SK-N-MC (cell line): Measurements from ENCODE around the gene PLXNB2.

Experiments
- DNase-seq: peaks from one replicate; pipeline ENCODE4 v3.0.0-alpha.2; 2011; ENCODE audit warnings: low read depth, low spot score
- H3K27ac ChIP-seq: fragments of 200-600 bp; sonication (generic); 2 replicates; pipeline ENCODE4 v1.5.1; 2016; ENCODE audit warnings: mixed run types
- H3K36me3 ChIP-seq: fragments of 200-600 bp; sonication (generic); 2 replicates; pipeline ENCODE4 v1.6.1; 2017; ENCODE audit warnings: antibody characterized with exemption, low read length, mixed read lengths; ENCODE audit not compliant: insufficient read depth
- H3K4me3 ChIP-seq: fragments of 200-600 bp; sonication (generic); 2 replicates; pipeline ENCODE4 v1.5.1; 2016
- H3K9ac ChIP-seq: fragments of 200-600 bp; sonication (generic); 2 replicates; pipeline ENCODE4 v1.8.0; 2017; ENCODE audit warnings: mixed run types, mixed read lengths; ENCODE audit not compliant: insufficient read length
- H3K9me3 ChIP-seq: fragments of 200-600 bp; sonication (generic); 2 replicates; pipeline ENCODE4 v1.6.1; 2017; ENCODE audit warnings: low read depth, mild to moderate bottlenecking, antibody characterized with exemption, low read length, moderate library complexity, mixed read lengths
- EZH2 ChIP-seq: fragments of 200-600 bp; sonication (generic); IDR thresholded peaks from one replicate; pipeline ENCODE4 v1.6.1; 2017; ENCODE audit warnings: antibody characterized with exemption
- FOXP2 ChIP-seq: optimal IDR thresholded peaks from 2 replicates; pipeline ENCODE3; 2011; ENCODE audit warnings: mild to moderate bottlenecking, moderate library complexity; ENCODE audit not compliant: insufficient read depth; ENCODE audit errors: extremely low read length, control extremely low read depth
- POLR2AphosphoS5 ChIP-seq: IDR thresholded peaks from 2 replicates; pipeline ENCODE4 v1.6.1; 2012; ENCODE audit warnings: mild to moderate bottlenecking, low read depth, low read length, borderline replicate concordance

The PLXNB2 gene

GRCh38 chr22:50320671-50321325, 13.4 kb upstream of the PLXNB2 start:
- Histone ChIP-seq H3K27ac (no peak overlapping the region), H3K36me3 (no peaks in the 10 kb centered on the region), H3K4me3 (no peak overlapping the region), H3K9me3 (no peaks in the 10 kb centered on the region), H3K9ac (no peak overlapping the region)
- DNase-seq: no peak
- TF ChIP-seq EZH2: no peak
- no peak for TF ChIP-seq FOXP2
- no peak for TF ChIP-seq POLR2AphosphoS5

- no peak overlapping the region for H3K4me3 ChIP-seq
- no peaks in the 10 kb centered on the region for H3K36me3 ChIP-seq
- no peaks in the 10 kb centered on the region for H3K9me3 ChIP-seq
- TF ChIP-seq EZH2 (no peak), FOXP2 (no peak), POLR2AphosphoS5 (no peak)
- H3K9ac ChIP-seq: no peak overlapping the region
- H3K27ac ChIP-seq: no peak overlapping the region
- DNase-seq: no peak
Observed at GRCh38 chr22:50320116-50320515, 12.7 kb upstream of the PLXNB2 start.

- H3K9me3 ChIP-seq: no peaks in the 10 kb centered on the region
- no peak for DNase-seq
- TF ChIP-seq POLR2AphosphoS5 (no peak), EZH2 (no peak), FOXP2 (no peak)
- no peak overlapping the region for H3K9ac ChIP-seq
- no peaks in the 10 kb centered on the region for H3K36me3 ChIP-seq
- no peak overlapping the region for H3K4me3 ChIP-seq
- H3K27ac ChIP-seq: no peak overlapping the region
Observed at GRCh38 chr22:50319503-50319951, 12.1 kb upstream of the PLXNB2 start.

- Histone ChIP-seq H3K36me3 (no peaks in the 10 kb centered on the region), H3K4me3 (no peak overlapping the region), H3K9ac (no peak overlapping the region), H3K9me3 (no peaks in the 10 kb centered on the region), H3K27ac (no peak overlapping the region)
- no peak for DNase-seq
- TF ChIP-seq POLR2AphosphoS5 (no peak), EZH2 (no peak), FOXP2 (no peak)
Observed at GRCh38 chr22:50318698-50319411, 11.4 kb upstream of the PLXNB2 start.

- H3K9me3 ChIP-seq: no peaks in the 10 kb centered on the region
- no peak for DNase-seq
- H3K4me3 ChIP-seq: no peak overlapping the region
- H3K9ac ChIP-seq: no peak overlapping the region
- TF ChIP-seq EZH2: no peak
- TF ChIP-seq FOXP2: no peak
- TF ChIP-seq POLR2AphosphoS5: no peak
- H3K27ac ChIP-seq: no peak overlapping the region
- H3K36me3 ChIP-seq: no peaks in the 10 kb centered on the region
Observed at GRCh38 chr22:50318356-50318697, 10.9 kb upstream of the PLXNB2 start.

- Histone ChIP-seq H3K36me3 (no peaks in the 10 kb centered on the region), H3K9ac (no peak overlapping the region), H3K4me3 (no peak overlapping the region), H3K27ac (no peak overlapping the region), H3K9me3 (no peaks in the 10 kb centered on the region)
- no peak for DNase-seq
- TF ChIP-seq POLR2AphosphoS5 (no peak), EZH2 (no peak), FOXP2 (no peak)
Observed at GRCh38 chr22:50317674-50318073, 10.2 kb upstream of the PLXNB2 start.

- Histone ChIP-seq H3K27ac (no peak overlapping the region), H3K9me3 (no peaks in the 10 kb centered on the region), H3K36me3 (no peaks in the 10 kb centered on the region), H3K9ac (no peak overlapping the region), H3K4me3 (no peak overlapping the region)
- TF ChIP-seq FOXP2: no peak
- no peak for TF ChIP-seq EZH2
- no peak for TF ChIP-seq POLR2AphosphoS5
- no peak for DNase-seq
Observed at GRCh38 chr22:50317178-50317577, 9.7 kb upstream of the PLXNB2 start.

GRCh38 chr22:50316114-50317065, 8.9 kb upstream of the PLXNB2 start:
- no peak overlapping the region for H3K4me3 ChIP-seq
- H3K9me3 ChIP-seq: no peaks in the 10 kb centered on the region
- H3K27ac ChIP-seq: no peak overlapping the region
- no peak overlapping the region for H3K9ac ChIP-seq
- TF ChIP-seq EZH2: no peak
- no peak for TF ChIP-seq FOXP2
- no peak for TF ChIP-seq POLR2AphosphoS5
- no peaks in the 10 kb centered on the region for H3K36me3 ChIP-seq
- DNase-seq: no peak
